ENCODE measurements around the gene ALDH2. TPM values are rescaled to one million over a fixed set of nuclear protein-coding genes. Genes with fewer than 3 reads are reported as not detected.
"Not testable (repeated sequence)": the region's sequence is repeated elsewhere in the genome, so short reads cannot be mapped to it uniquely, and the experiment has no call there.

Gene ALDH2
- total and polyA plus RNA-seq, 8 donors: 22.3 to 80.2 (median 40.6) TPM

DNA sequence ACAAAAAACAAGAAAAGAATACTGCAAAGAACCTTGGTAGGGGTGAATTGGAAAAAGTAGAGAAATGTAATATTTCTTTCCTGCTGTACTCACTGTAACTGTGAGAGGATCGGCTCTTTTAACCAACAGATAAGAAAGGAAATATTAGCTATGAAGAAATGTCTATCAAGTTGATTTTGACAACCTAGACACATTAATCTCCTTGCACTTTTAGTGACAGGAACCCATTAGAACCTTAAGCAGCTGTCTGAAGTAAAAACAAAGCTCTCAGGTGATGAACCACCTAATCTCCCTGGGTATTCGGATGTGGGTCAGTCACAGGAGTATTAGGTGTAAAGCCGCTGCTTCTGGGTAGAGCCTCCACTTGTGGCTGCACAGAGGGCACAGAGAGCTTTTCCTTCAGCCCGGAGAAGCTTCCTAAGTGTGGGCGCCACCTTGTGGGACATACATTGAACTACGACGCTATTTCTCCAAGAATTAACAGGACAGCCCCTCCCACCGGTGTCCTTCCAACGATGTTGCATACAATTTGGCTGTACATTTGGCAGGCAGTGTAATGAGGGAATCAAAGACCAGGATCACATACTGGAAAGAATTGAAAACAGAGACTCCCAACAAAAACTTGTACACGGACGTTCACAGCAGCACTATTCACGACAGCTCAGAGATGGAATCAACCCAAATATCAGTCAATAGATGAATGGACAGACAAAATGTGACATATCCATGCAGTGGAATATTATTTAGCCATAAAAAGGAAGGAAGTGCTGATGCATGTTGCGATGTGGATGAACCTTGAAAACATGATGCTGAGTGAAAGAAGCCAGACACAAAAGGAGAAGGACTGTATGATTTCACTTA, 46.4 kb downstream of the ALDH2 start:
- TF ChIP-seq, protein P1, sequence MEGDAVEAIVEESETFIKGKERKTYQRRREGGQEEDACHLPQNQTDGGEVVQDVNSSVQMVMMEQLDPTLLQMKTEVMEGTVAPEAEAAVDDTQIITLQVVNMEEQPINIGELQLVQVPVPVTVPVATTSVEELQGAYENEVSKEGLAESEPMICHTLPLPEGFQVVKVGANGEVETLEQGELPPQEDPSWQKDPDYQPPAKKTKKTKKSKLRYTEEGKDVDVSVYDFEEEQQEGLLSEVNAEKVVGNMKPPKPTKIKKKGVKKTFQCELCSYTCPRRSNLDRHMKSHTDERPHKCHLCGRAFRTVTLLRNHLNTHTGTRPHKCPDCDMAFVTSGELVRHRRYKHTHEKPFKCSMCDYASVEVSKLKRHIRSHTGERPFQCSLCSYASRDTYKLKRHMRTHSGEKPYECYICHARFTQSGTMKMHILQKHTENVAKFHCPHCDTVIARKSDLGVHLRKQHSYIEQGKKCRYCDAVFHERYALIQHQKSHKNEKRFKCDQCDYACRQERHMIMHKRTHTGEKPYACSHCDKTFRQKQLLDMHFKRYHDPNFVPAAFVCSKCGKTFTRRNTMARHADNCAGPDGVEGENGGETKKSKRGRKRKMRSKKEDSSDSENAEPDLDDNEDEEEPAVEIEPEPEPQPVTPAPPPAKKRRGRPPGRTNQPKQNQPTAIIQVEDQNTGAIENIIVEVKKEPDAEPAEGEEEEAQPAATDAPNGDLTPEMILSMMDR (IDR thresholded peaks at IDR 0.05): peak; percentile 48 to 69 (median 57)
- FAIRE-seq: no peak
- peak; percentile 90 to 100 (median 98) for ATAC-seq
- H3K4me3 ChIP-seq: no peak overlapping the region
- no peaks in the 10 kb centered on the region for H3K27me3 ChIP-seq
- intact Hi-C loops (cut with DNase I): loop anchor here in 1 of 3 donors (10.0 kb wide), 1 partner anchor 48 kb away; the partner anchor contains the start of gene ALDH2
- peaks cover 0 to 3% (median 0%) of the 10 kb centered on the region in 3 donors for H3K4me1 ChIP-seq
- H3K27ac ChIP-seq: no peak overlapping the region
- peak in 5 of 6 donors; percentile 59 to 79 (median 68) for DNase-seq
- H3K9me3 ChIP-seq: no peaks in the 10 kb centered on the region
- WGBS, 2 donors: 14 to 16% methylated on average over 13 of the region's 13 CpGs
- peaks cover 0 to 18% (median 2%) of the 10 kb centered on the region in 3 donors for H3K36me3 ChIP-seq

GRCh38 chr12:111816065-111816615, 49.4 kb downstream of the ALDH2 start:
- Histone ChIP-seq H3K36me3 (peaks cover 0 to 3% (median 0%) of the 10 kb centered on the region in 3 donors), H3K27ac (no peak overlapping the region), H3K4me1 (peaks cover 0 to 3% (median 0%) of the 10 kb centered on the region in 3 donors), H3K9me3 (no peaks in the 10 kb centered on the region), H3K4me3 (no peak overlapping the region), H3K27me3 (no peaks in the 10 kb centered on the region)
- no peak for ATAC-seq
- peak in 1 of 6 donors; percentile 8 for DNase-seq
- WGBS, 2 donors: 71 to 84% methylated on average over 6 of the region's 6 CpGs
- intact Hi-C loops (cut with DNase I): loop anchor here in 1 of 3 donors (10.0 kb wide), 1 partner anchor 51 kb away; the partner anchor contains the start of gene ALDH2
- TF ChIP-seq, protein P1 (IDR thresholded peaks at IDR 0.05): no peak
- FAIRE-seq: no peak

- DNase-seq, H3K27ac ChIP-seq, H3K4me1 ChIP-seq, H3K4me3 ChIP-seq, ATAC-seq, FAIRE-seq, H3K9me3 ChIP-seq, H3K36me3 ChIP-seq, H3K27me3 ChIP-seq: not testable (repeated sequence)
- intact Hi-C loops (cut with DNase I): loop anchor here in 1 of 3 donors (10.0 kb wide), 1 partner anchor 52 kb away; the partner anchor contains the start of gene ALDH2
- WGBS, 2 donors: 75 to 79% methylated on average over 3 of the region's 3 CpGs
These were observed 50.2 kb downstream of the ALDH2 start for GRCh38 chr12:111816898-111817297.

DNA sequence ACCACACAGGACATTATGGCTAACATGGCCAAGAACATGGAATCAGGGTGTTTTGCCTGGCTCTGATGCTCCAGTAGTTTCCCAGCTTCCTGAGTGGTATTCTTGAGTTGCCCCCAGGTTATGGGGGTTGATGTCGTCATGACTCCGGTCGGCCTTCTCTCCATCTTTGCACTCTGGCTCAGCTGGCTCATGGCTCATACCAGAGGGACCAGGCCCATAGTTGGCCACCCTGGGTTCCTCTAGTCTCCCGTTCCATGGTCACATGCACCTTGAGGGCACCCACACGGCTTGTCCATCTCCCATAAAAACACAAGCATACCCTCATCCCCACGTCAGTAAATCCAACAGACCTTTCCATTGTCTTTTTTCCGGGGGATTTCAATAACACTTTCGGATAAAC, 51.6 kb downstream of the ALDH2 start:
- no peaks in the 10 kb centered on the region for H3K36me3 ChIP-seq
- no peak overlapping the region for H3K4me3 ChIP-seq
- H3K27me3 ChIP-seq: no peaks in the 10 kb centered on the region
- no peak overlapping the region for H3K27ac ChIP-seq
- DNase-seq (peak in 1 of 6 donors; percentile 11), ATAC-seq (no peak), FAIRE-seq (no peak)
- intact Hi-C loops (cut with DNase I): loop anchor here in 1 of 3 donors (10.0 kb wide), 1 partner anchor 54 kb away; the partner anchor contains the start of gene ALDH2
- WGBS, 2 donors: 74 to 79% methylated on average over 8 of the region's 8 CpGs
- H3K4me1 ChIP-seq: no peaks in the 10 kb centered on the region
- no peaks in the 10 kb centered on the region for H3K9me3 ChIP-seq
- TF ChIP-seq, protein P1 (IDR thresholded peaks at IDR 0.05): no peak

Measured in pancreas (tissue), 10 donors.